ENCODE results near the gene IMPA2.

GRCh38 chr18:12010187-12010802 lies 29.0 kb downstream of the IMPA2 start:
- TF ChIP-seq EZH2 (IDR thresholded peaks at IDR 0.05; ENCODE audit: insufficient read depth, poor library complexity, severe bottlenecking), result no peak
- TF ChIP-seq EZH2phosphoT487 (IDR thresholded peaks at IDR 0.05; ENCODE audit: insufficient read depth, low read depth), result no peak
